ENCODE measurements around the gene TUBB8.
"Not testable (repeated sequence)": the region's sequence is repeated elsewhere in the genome, so short reads cannot be mapped to it uniquely, and the experiment has no call there.

The TUBB8 gene

GRCh38 chr10:48996-49395 lies at the start of gene TUBB8:
TSS of gene TUBB8 (minus strand) at chr10:49296. CDS start at chr10:49238, 58 bp downstream.
- DNase-seq: no peak

- DNase-seq: no peak
These were observed 47.4 kb upstream of the TUBB8 start for GRCh38 chr10:96466-96865.

- no peak for DNase-seq
These were observed 46.4 kb upstream of the TUBB8 start for GRCh38 chr10:95356-96115.

- DNase-seq: no peak
These were observed 45.5 kb upstream of the TUBB8 start for GRCh38 chr10:94613-95012.

GRCh38 chr10:92846-93245 lies 43.8 kb upstream of the TUBB8 start:
- DNase-seq: no peak

GRCh38 chr10:92153-92552 lies 43.1 kb upstream of the TUBB8 start:
- no peak for DNase-seq

- no peak for DNase-seq
These were observed 42.2 kb upstream of the TUBB8 start for GRCh38 chr10:91313-91712.

- no peak for DNase-seq
These were observed 41.1 kb upstream of the TUBB8 start for GRCh38 chr10:90161-90560.

- DNase-seq: no peak
These were observed 40.2 kb upstream of the TUBB8 start for GRCh38 chr10:89248-89647.

- DNase-seq: no peak
These were observed 39.2 kb upstream of the TUBB8 start for GRCh38 chr10:88253-88652.

- DNase-seq: no peak
These were observed 38.3 kb upstream of the TUBB8 start for GRCh38 chr10:87177-88080.

- no peak for DNase-seq
These were observed 36.9 kb upstream of the TUBB8 start for GRCh38 chr10:86031-86430.

GRCh38 chr10:85044-85443 lies 35.9 kb upstream of the TUBB8 start:
- no peak for DNase-seq

- no peak for DNase-seq
These were observed 34.9 kb upstream of the TUBB8 start for GRCh38 chr10:83930-84530.

GRCh38 chr10:80477-81105 lies 31.5 kb upstream of the TUBB8 start:
- no peak for DNase-seq

GRCh38 chr10:79532-80215 lies 30.6 kb upstream of the TUBB8 start:
- no peak for DNase-seq

GRCh38 chr10:78556-78955 lies 29.5 kb upstream of the TUBB8 start:
- no peak for DNase-seq

GRCh38 chr10:74266-74621 lies 25.1 kb upstream of the TUBB8 start:
- not testable (repeated sequence) for DNase-seq

- not testable (repeated sequence) for DNase-seq
These were observed 24.6 kb upstream of the TUBB8 start for GRCh38 chr10:73543-74265.

- not testable (repeated sequence) for DNase-seq
These were observed 19.1 kb upstream of the TUBB8 start for GRCh38 chr10:68156-68555.

- not testable (repeated sequence) for DNase-seq
These were observed 830 bp upstream of the TUBB8 start for GRCh38 chr10:49926-50325.

GRCh38 chr10:47864-48263 lies 1.2 kb downstream of the TUBB8 start:
- not testable (repeated sequence) for DNase-seq

Measured in CD4-positive, alpha-beta T cell treated with Interleukin-15 for 1 hour (primary cell).